HG03175 (cell line): ENCODE data around the gene CRTC3.
A peak's percentile ranks its signal among the peaks of the same experiment; 100 is the strongest.
"Not testable (repeated sequence)": the region's sequence is repeated elsewhere in the genome, so short reads cannot be mapped to it uniquely, and the experiment has no call there.

Source experiments
- ATAC-seq: cut with Tn5 transposase; IDR thresholded peaks from one replicate; pipeline ENCODE4 v1.9.1; 2021; ENCODE audit warnings: mild to moderate bottlenecking, moderate library complexity; ENCODE audit not compliant: unreplicated experiment

Gene CRTC3, protein sequence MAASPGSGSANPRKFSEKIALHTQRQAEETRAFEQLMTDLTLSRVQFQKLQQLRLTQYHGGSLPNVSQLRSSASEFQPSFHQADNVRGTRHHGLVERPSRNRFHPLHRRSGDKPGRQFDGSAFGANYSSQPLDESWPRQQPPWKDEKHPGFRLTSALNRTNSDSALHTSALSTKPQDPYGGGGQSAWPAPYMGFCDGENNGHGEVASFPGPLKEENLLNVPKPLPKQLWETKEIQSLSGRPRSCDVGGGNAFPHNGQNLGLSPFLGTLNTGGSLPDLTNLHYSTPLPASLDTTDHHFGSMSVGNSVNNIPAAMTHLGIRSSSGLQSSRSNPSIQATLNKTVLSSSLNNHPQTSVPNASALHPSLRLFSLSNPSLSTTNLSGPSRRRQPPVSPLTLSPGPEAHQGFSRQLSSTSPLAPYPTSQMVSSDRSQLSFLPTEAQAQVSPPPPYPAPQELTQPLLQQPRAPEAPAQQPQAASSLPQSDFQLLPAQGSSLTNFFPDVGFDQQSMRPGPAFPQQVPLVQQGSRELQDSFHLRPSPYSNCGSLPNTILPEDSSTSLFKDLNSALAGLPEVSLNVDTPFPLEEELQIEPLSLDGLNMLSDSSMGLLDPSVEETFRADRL

DNA sequence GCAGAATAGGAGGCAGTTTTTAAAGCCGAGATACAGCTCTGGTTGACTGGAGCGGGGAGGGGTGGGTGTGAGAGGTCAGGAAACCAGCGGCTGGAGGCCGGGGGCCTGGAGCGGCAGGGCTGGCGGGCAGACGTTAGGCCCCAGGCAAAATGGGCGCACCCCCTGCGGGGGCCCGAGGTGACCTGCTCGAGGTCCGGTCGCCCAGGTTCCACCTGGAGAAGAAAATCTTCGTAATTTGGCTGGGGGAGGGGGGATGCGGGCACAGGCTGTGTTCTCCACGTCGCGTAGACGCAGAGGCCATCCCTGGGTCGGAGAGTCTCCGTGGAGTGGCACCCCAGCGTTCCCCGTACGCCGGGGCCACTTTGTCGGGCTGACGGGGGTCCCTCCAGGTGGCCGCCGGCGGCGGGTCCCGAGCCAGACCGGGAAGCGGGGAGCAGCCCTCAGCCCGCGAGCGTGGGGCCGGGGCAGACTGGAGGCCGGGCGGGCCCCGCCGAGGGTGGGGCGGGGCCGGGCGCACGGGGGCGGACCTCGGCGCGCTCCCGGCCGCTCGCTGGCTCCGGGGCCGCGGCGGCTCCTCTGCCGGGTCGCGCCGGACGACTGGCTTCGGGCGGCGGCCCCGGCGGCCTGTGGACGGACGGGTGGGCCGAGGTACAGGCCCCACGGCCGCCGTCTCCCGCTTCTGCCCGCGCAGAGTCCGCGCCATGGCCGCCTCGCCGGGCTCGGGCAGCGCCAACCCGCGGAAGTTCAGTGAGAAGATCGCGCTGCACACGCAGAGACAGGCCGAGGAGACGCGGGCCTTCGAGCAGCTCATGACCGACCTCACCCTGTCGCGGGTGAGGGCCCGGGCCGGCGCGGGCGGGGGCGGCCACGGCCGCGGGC, at the start of gene CRTC3:
CRTC3 (plus strand) TSS at position 553 of the 879 bp plus-strand sequence; CDS start at position 702, 149 bp downstream.
- ATAC-seq, result peak; percentile 72

GRCh38 chr15:90481023-90481422, 48.7 kb upstream of the CRTC3 start:
- ATAC-seq, result no peak

- no peak for ATAC-seq
Observed at GRCh38 chr15:90482124-90483011, 47.4 kb upstream of the CRTC3 start.

DNA sequence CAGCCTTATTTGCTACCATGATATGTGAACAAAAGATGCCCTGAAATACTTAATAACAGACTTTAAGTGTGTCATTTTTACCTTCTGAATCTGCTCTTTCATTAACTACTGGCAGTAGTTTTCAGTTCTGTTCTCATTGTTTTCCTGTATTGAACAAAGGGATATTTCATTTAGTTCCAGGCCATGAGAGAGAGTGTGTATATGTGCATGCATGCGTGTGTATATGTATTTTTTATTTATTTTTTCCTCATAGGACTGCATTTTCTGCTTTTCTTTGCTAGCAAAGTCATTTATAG, 46.8 kb upstream of the CRTC3 start:
- ATAC-seq, result no peak

DNA sequence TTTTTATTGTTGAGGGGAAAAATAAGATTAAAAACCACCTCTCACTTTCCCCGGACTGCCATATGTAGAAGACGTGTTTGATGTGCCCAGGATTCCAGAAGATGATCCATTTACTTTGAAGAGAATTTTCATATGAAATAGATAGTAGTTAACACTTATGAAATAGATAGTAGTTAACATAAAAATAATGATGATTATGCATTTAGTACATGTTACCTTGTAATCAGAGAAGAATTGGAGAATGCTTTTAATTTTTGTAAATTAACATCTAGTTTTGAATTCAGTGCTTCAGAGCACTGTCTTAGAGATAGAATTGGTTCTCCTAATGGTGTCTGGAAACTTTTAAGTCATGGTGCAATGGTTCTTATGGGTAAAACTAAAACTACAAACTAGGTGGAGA, 46.1 kb upstream of the CRTC3 start:
- no peak for ATAC-seq

GRCh38 chr15:90487186-90487585, 42.5 kb upstream of the CRTC3 start:
- no peak for ATAC-seq

- ATAC-seq, result no peak
Observed at GRCh38 chr15:90489514-90489913, 40.2 kb upstream of the CRTC3 start.

- no peak for ATAC-seq
Observed at GRCh38 chr15:90489944-90490343, 39.8 kb upstream of the CRTC3 start.

- no peak for ATAC-seq
Observed at GRCh38 chr15:90493647-90494046, 36.1 kb upstream of the CRTC3 start.

DNA sequence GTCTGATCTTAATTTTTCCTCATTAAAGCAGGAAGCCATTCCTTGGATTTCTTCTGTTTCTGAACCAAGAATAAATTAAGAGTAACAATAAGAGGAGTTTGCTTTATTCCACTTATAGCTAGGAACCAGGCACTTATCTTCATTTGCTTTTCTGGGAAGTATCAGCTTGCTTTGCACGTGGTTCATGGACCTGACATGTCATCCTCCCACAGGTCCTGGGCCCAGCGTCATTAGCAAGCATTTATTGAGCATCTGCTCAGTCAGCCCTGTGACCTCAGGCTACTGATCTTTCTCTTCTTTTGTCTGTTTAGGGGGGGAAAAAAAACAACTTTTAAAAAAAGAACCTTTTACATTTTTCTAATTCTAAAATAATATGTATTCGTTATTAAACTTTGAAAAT, 34.7 kb upstream of the CRTC3 start:
- no peak for ATAC-seq

- no peak for ATAC-seq
Observed at GRCh38 chr15:90496791-90497190, 32.9 kb upstream of the CRTC3 start.

DNA sequence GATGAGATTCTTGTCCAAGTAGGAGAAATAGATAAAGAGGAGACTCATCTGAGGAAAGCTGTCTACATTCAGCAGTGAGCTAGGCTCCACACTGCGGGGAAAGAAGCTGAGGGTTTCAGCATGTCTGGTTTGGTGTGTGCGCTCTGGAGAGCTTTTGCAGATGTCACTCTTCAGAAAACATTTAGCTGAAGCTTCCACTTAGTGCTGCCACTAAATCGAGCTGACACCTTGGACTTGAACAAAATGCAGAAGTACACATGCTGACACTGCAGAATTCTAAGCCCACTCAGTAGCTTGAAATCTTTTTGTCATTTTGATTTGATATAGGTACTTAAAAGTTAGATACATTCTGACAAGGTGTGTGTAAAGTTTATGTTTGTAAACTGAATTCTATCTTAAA, 32.3 kb upstream of the CRTC3 start:
- ATAC-seq, result no peak

- no peak for ATAC-seq
Observed at GRCh38 chr15:90497912-90498311, 31.8 kb upstream of the CRTC3 start.

- no peak for ATAC-seq
Observed at GRCh38 chr15:90500171-90500570, 29.6 kb upstream of the CRTC3 start.

DNA sequence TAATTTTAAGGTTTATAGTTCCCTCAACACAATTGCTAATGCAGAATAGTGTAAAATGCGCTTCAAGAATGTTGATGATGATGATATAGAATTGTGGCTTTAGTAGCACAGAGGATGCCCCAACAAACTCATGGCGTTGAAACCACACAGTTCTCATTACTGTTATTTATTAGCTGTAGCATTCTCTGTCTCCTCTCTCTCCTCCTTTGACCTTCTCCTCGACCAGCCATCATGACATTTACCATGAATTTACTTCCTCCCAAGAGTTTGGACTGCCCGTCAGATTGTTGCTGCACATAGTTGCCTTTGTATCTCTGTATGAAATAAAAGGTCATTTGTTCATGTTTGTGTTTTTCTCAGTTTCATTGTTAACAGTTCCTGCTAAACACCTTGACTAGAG, 27.8 kb upstream of the CRTC3 start:
- ATAC-seq, result no peak

DNA sequence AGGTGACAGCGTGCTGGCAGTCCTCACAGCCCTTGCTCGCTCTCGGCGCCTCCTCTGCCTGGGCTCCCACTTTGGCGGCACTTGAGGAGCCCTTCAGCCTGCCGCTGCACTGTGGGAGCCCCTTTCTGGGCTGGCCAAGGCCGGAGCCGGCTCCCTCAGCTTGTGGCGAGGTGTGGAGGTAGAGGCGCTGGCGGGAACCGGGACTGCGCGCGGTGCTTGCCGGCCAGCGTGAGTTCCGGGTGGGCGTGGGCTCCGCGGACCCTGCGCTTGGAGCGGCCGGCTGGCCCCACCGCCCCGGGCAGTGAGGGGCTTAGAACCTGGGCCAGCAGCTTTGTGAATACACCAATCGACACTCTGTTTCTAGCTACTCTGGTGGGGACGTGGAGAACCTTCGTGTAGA, 18.9 kb upstream of the CRTC3 start:
- not testable (repeated sequence) for ATAC-seq

- not testable (repeated sequence) for ATAC-seq
Observed at GRCh38 chr15:90511211-90511618, 18.5 kb upstream of the CRTC3 start.

GRCh38 chr15:90512276-90512675, 17.4 kb upstream of the CRTC3 start:
- no peak for ATAC-seq

GRCh38 chr15:90512981-90513380, 16.7 kb upstream of the CRTC3 start:
- ATAC-seq, result no peak

- ATAC-seq, result no peak
Observed at GRCh38 chr15:90513448-90513847, 16.3 kb upstream of the CRTC3 start.

DNA sequence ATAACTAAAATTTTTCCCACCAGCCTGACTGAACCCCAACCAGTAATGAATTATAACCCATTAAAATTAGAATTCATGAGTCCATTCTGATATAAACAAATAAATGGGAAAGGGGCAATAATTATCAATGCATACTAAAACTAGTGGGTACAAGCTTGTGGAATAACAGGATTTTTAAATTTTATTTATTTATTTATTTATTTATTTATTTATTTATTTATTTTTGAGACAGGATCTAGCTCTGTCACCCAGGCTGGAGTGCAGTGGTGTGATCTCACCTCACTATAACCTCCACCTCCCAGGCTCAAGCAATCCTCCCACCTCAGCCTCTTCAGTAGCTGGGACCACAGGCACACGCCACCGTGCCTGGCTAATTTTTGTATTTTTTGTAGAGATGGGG, 15.8 kb upstream of the CRTC3 start:
- not testable (repeated sequence) for ATAC-seq
